ENCODE data around the gene MAP3K13. TPM values are rescaled to one million over a fixed set of nuclear protein-coding genes. Genes with fewer than 3 reads are reported as not detected.

The MAP3K13 gene
- total RNA-seq, 4 donors from 2014 or later = 17.2 to 42.6 (median 31.9) TPM

- Histone ChIP-seq H3K4me3 (peak overlapping the region in 1 of 4 donors; percentile 54), H3K4me1 (peaks cover 0 to 56% (median 20%) of the 10 kb centered on the region in 4 donors), H3K9me3 (no peaks in the 10 kb centered on the region), H3K36me3 (no peaks in the 10 kb centered on the region), H3K27me3 (no peaks in the 10 kb centered on the region), H3K27ac (peak overlapping the region; percentile 75 to 84 (median 81))
- intact Hi-C loops (cut with DNase I; ENCODE audit: low total_unique reads) = no loop called here
- DNase-seq = no peak
- TF ChIP-seq POLR2AphosphoS5 (IDR thresholded peaks at IDR 0.05) = no peak
- no peak for TF ChIP-seq POLR2A (IDR thresholded peaks at IDR 0.05)
- TF ChIP-seq, protein P1, sequence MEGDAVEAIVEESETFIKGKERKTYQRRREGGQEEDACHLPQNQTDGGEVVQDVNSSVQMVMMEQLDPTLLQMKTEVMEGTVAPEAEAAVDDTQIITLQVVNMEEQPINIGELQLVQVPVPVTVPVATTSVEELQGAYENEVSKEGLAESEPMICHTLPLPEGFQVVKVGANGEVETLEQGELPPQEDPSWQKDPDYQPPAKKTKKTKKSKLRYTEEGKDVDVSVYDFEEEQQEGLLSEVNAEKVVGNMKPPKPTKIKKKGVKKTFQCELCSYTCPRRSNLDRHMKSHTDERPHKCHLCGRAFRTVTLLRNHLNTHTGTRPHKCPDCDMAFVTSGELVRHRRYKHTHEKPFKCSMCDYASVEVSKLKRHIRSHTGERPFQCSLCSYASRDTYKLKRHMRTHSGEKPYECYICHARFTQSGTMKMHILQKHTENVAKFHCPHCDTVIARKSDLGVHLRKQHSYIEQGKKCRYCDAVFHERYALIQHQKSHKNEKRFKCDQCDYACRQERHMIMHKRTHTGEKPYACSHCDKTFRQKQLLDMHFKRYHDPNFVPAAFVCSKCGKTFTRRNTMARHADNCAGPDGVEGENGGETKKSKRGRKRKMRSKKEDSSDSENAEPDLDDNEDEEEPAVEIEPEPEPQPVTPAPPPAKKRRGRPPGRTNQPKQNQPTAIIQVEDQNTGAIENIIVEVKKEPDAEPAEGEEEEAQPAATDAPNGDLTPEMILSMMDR (IDR thresholded peaks at IDR 0.05) = no peak
- no peak for TF ChIP-seq EP300 (IDR thresholded peaks at IDR 0.05; ENCODE audit: low read depth)
- 74% methylated on average over 3 of the region's 3 CpGs; no CpG with 5 or more reads in 1 of the 2 donors for WGBS, 2 donors (ENCODE audit: low coverage in 1 of 2)
- in situ Hi-C loops (cut with MboI; ENCODE audit: low pct_ligation_motif_present in 1 of 4, low pct_unique_long_range_greater_than_20kb in 1 of 4, low sequenced_read_pairs in 3 of 4) = no loop called here
Measured at GRCh38 chr3:185330644-185331043, 32.3 kb upstream of the MAP3K13 start.

- H3K4me1 ChIP-seq = peaks cover 2 to 60% (median 24%) of the 10 kb centered on the region in 4 donors
- intact Hi-C loops (cut with DNase I; ENCODE audit: low total_unique reads) = no loop called here
Measured at GRCh38 chr3:185332026-185332735, 30.8 kb upstream of the MAP3K13 start.

DNA sequence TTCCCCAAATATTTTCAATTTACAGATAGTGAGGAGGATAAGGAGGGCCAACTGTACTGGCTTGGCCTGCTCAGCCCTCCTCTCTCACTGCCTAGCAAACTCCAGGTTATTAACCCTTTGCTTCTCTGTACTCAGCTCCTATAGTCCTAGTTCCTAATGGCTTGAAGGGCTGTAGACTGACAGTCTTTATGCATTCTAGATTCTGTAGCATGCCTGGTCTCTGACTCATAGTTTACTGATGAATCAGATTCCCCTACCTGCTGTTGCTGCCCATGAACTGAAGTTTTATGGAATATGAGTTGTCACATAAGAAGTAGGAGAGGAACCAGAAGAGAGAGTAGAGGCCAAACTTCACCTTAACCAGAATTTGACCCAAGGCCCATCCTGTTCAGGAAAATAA lies 27.1 kb upstream of the MAP3K13 start:
- intact Hi-C loops (cut with DNase I; ENCODE audit: low total_unique reads) = no loop called here
- in situ Hi-C loops (cut with MboI; ENCODE audit: low pct_ligation_motif_present in 1 of 4, low pct_unique_long_range_greater_than_20kb in 1 of 4, low sequenced_read_pairs in 3 of 4) = no loop called here
- H3K4me3 ChIP-seq = no peak overlapping the region
- peaks cover 2 to 70% (median 29%) of the 10 kb centered on the region in 4 donors for H3K4me1 ChIP-seq
- no peaks in the 10 kb centered on the region for H3K27me3 ChIP-seq
- TF ChIP-seq, protein P1 (IDR thresholded peaks at IDR 0.05) = no peak
- TF ChIP-seq POLR2AphosphoS5 (IDR thresholded peaks at IDR 0.05) (peak in 2 of 3 donors; percentile 14 to 32), POLR2A (IDR thresholded peaks at IDR 0.05) (no peak), EP300 (IDR thresholded peaks at IDR 0.05; ENCODE audit: low read depth) (no peak)
- H3K36me3 ChIP-seq = no peaks in the 10 kb centered on the region
- no peaks in the 10 kb centered on the region for H3K9me3 ChIP-seq
- no peak for DNase-seq
- H3K27ac ChIP-seq = peak overlapping the region in 2 of 4 donors; percentile 21 to 50

More at GRCh38 chr3:185332026-185332735, 30.8 kb upstream of the MAP3K13 start:
- Histone ChIP-seq H3K9me3 (no peaks in the 10 kb centered on the region), H3K27me3 (no peaks in the 10 kb centered on the region), H3K27ac (peak overlapping the region; percentile 67 to 77 (median 69)), H3K4me3 (peak overlapping the region in 1 of 4 donors; percentile 25), H3K36me3 (no peaks in the 10 kb centered on the region)
- TF ChIP-seq POLR2AphosphoS5 (IDR thresholded peaks at IDR 0.05) = peak in 1 of 3 donors; percentile 36
- no peak for TF ChIP-seq EP300 (IDR thresholded peaks at IDR 0.05; ENCODE audit: low read depth)
- no peak for DNase-seq
- in situ Hi-C loops (cut with MboI; ENCODE audit: low pct_ligation_motif_present in 1 of 4, low pct_unique_long_range_greater_than_20kb in 1 of 4, low sequenced_read_pairs in 3 of 4) = no loop called here
- WGBS, 2 donors (ENCODE audit: low coverage in 1 of 2) = 28 to 46% methylated on average over 3 of the region's 3 CpGs

GRCh38 chr3:185337231-185337816 lies 25.6 kb upstream of the MAP3K13 start:
- in situ Hi-C loops (cut with MboI; ENCODE audit: low pct_ligation_motif_present in 1 of 4, low pct_unique_long_range_greater_than_20kb in 1 of 4, low sequenced_read_pairs in 3 of 4) (no loop called here), intact Hi-C loops (cut with DNase I; ENCODE audit: low total_unique reads) (no loop called here)
- WGBS, 2 donors (ENCODE audit: low coverage in 1 of 2) = 30 to 47% methylated on average over 4 to 5 of the region's 5 CpGs
- Histone ChIP-seq H3K36me3 (no peaks in the 10 kb centered on the region), H3K27ac (peak overlapping the region; percentile 22 to 66 (median 46)), H3K9me3 (no peaks in the 10 kb centered on the region), H3K27me3 (no peaks in the 10 kb centered on the region), H3K4me3 (no peak overlapping the region), H3K4me1 (peaks cover 2 to 66% (median 24%) of the 10 kb centered on the region in 4 donors)
- DNase-seq = no peak
- TF ChIP-seq, protein P1 (IDR thresholded peaks at IDR 0.05) = no peak
- no peak for TF ChIP-seq POLR2AphosphoS5 (IDR thresholded peaks at IDR 0.05)
- no peak for TF ChIP-seq EP300 (IDR thresholded peaks at IDR 0.05; ENCODE audit: low read depth)
- no peak for TF ChIP-seq POLR2A (IDR thresholded peaks at IDR 0.05)
